GM19240 (cell line): ENCODE data around the gene MAN2A2.
"Not testable (repeated sequence)": the region's sequence is repeated elsewhere in the genome, so short reads cannot be mapped to it uniquely, and the experiment has no call there.

ENCODE experiments used
- DNase-seq: peaks from one replicate; pipeline ENCODE4 v3.0.0; 2011; ENCODE audit warnings: low spot score; ENCODE audit not compliant: insufficient read length

The MAN2A2 gene

GRCh38 chr15:90871139-90871715 lies 31.9 kb upstream of the MAN2A2 start:
- DNase-seq: no peak

GRCh38 chr15:90871716-90872485 lies 31.2 kb upstream of the MAN2A2 start:
- DNase-seq: no peak

- DNase-seq: no peak
Observed at GRCh38 chr15:90872486-90873184, 30.5 kb upstream of the MAN2A2 start.

GRCh38 chr15:90873488-90873997 lies 29.6 kb upstream of the MAN2A2 start:
- no peak for DNase-seq

GRCh38 chr15:90873998-90874605 lies 29.0 kb upstream of the MAN2A2 start:
- DNase-seq: no peak

- not testable (repeated sequence) for DNase-seq
Observed at GRCh38 chr15:90874986-90875385, 28.1 kb upstream of the MAN2A2 start.

- no peak for DNase-seq
Observed at GRCh38 chr15:90875549-90875981, 27.5 kb upstream of the MAN2A2 start.

- DNase-seq: no peak
Observed at GRCh38 chr15:90876046-90876445, 27.1 kb upstream of the MAN2A2 start.

GRCh38 chr15:90876512-90877170 lies 26.5 kb upstream of the MAN2A2 start:
- DNase-seq: no peak

GRCh38 chr15:90877315-90877714 lies 25.8 kb upstream of the MAN2A2 start:
- no peak for DNase-seq

GRCh38 chr15:90877996-90878395 lies 25.1 kb upstream of the MAN2A2 start:
- no peak for DNase-seq

- no peak for DNase-seq
Observed at GRCh38 chr15:90878660-90879059, 24.4 kb upstream of the MAN2A2 start.

- no peak for DNase-seq
Observed at GRCh38 chr15:90879730-90880366, 23.3 kb upstream of the MAN2A2 start.

- no peak for DNase-seq
Observed at GRCh38 chr15:90880381-90881145, 22.5 kb upstream of the MAN2A2 start.

- no peak for DNase-seq
Observed at GRCh38 chr15:90881181-90881977, 21.7 kb upstream of the MAN2A2 start.

- DNase-seq: no peak
Observed at GRCh38 chr15:90881978-90882721, 21.0 kb upstream of the MAN2A2 start.

- DNase-seq: no peak
Observed at GRCh38 chr15:90882781-90883525, 20.1 kb upstream of the MAN2A2 start.

- no peak for DNase-seq
Observed at GRCh38 chr15:90883526-90883975, 19.6 kb upstream of the MAN2A2 start.
